ENCODE measurements around the gene IKZF4. TPM values are rescaled to one million over a fixed set of nuclear protein-coding genes. Genes with fewer than 3 reads are reported as not detected.

IKZF4 gene
- total RNA-seq, 1 donor from 2014 or later = 6.9 TPM

DNA sequence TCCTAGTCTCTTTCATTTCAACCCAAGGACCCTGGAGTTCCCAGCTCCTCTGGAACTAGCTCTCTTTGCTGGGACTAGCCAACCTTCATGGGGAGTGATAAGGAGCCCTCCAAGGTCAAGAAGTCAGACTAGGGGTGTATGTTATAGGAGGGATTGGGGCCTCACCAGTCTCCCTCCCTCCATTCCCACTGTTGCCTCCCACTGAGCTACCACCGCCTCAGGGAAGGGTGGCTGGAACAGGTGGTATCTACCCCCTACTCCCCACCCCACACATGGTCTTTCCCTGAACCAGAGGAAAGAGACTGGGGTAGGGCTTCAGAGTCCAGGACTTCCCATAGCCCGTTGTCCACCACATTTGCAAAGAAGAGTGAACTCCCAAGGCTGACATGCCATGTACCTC, 61.5 kb downstream of the IKZF4 start:
- Histone ChIP-seq H3K9ac (ENCODE audit: low read length) (no peak overlapping the region), H2AFZ (ENCODE audit: low read depth, low read length) (no peak overlapping the region), H3K4me3 (ENCODE audit: insufficient read depth, low read depth, low read length) (no peak overlapping the region), H3K36me3 (ENCODE audit: insufficient read depth, low read length) (no peaks in the 10 kb centered on the region), H3K4me1 (ENCODE audit: insufficient read depth, low read length) (peaks cover 6% of the 10 kb centered on the region), H3K9me3 (ENCODE audit: insufficient read depth, low read depth, low read length) (no peaks in the 10 kb centered on the region), H3K79me2 (ENCODE audit: insufficient read depth, low read length) (no peaks in the 10 kb centered on the region), H3K27me3 (ENCODE audit: insufficient read depth, low read length) (peaks cover 26% of the 10 kb centered on the region), H3K27ac (ENCODE audit: low read depth, low read length) (no peak overlapping the region), H4K20me1 (ENCODE audit: insufficient read depth, low read length) (no peaks in the 10 kb centered on the region), H3K4me2 (ENCODE audit: low read length) (no peak overlapping the region)
- no peak for TF ChIP-seq EZH2 (IDR thresholded peaks at IDR 0.05; ENCODE audit: insufficient read depth, low read length)
- TF ChIP-seq, protein P1, sequence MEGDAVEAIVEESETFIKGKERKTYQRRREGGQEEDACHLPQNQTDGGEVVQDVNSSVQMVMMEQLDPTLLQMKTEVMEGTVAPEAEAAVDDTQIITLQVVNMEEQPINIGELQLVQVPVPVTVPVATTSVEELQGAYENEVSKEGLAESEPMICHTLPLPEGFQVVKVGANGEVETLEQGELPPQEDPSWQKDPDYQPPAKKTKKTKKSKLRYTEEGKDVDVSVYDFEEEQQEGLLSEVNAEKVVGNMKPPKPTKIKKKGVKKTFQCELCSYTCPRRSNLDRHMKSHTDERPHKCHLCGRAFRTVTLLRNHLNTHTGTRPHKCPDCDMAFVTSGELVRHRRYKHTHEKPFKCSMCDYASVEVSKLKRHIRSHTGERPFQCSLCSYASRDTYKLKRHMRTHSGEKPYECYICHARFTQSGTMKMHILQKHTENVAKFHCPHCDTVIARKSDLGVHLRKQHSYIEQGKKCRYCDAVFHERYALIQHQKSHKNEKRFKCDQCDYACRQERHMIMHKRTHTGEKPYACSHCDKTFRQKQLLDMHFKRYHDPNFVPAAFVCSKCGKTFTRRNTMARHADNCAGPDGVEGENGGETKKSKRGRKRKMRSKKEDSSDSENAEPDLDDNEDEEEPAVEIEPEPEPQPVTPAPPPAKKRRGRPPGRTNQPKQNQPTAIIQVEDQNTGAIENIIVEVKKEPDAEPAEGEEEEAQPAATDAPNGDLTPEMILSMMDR (IDR thresholded peaks at IDR 0.05; ENCODE audit: insufficient read depth, low read depth, low read length) = no peak
- Mint-ChIP-seq H3K27ac (ENCODE audit: unreplicated experiment) (no peak overlapping the region), H3K9me3 (ENCODE audit: unreplicated experiment) (no peaks in the 10 kb centered on the region), H3K4me1 (ENCODE audit: low read depth, unreplicated experiment) (no peaks in the 10 kb centered on the region), H3K36me3 (ENCODE audit: low read depth, unreplicated experiment) (peaks cover 2% of the 10 kb centered on the region), H3K27me3 (ENCODE audit: low read depth, unreplicated experiment) (peaks cover 6% of the 10 kb centered on the region), H3K4me3 (ENCODE audit: unreplicated experiment) (no peak overlapping the region)
- FAIRE-seq (no peak), DNase-seq (ENCODE audit: low read depth) (no peak)

DNA sequence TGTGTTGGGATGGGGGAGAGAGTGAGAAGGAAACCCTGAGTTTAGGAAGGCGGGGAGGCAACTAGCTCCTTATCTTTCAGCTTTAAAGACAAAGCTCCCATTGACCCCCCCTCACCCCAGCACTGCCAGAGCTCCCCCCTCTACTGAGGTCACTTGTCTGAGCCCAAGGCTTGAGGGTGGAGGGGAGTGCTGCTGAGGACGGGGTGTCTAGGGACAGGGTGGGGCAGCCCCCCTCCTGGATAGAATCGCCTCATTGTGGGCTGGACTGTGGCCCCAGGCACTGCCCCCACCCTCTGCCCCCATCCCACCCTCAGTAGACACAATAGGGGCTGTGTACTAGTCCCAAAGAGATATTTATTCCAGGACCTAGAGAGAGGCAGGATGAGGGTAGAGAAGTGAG, 62.1 kb downstream of the IKZF4 start:
- Histone ChIP-seq H3K27me3 (ENCODE audit: insufficient read depth, low read length) (peaks cover 26% of the 10 kb centered on the region), H3K4me3 (ENCODE audit: insufficient read depth, low read depth, low read length) (no peak overlapping the region), H3K4me1 (ENCODE audit: insufficient read depth, low read length) (peaks cover 6% of the 10 kb centered on the region), H3K4me2 (ENCODE audit: low read length) (no peak overlapping the region), H3K9ac (ENCODE audit: low read length) (no peak overlapping the region), H3K79me2 (ENCODE audit: insufficient read depth, low read length) (no peaks in the 10 kb centered on the region), H3K36me3 (ENCODE audit: insufficient read depth, low read length) (no peaks in the 10 kb centered on the region), H4K20me1 (ENCODE audit: insufficient read depth, low read length) (no peaks in the 10 kb centered on the region), H3K9me3 (ENCODE audit: insufficient read depth, low read depth, low read length) (no peaks in the 10 kb centered on the region), H3K27ac (ENCODE audit: low read depth, low read length) (no peak overlapping the region), H2AFZ (ENCODE audit: low read depth, low read length) (no peak overlapping the region)
- DNase-seq (ENCODE audit: low read depth) (no peak), FAIRE-seq (no peak)
- Mint-ChIP-seq H3K9me3 (ENCODE audit: unreplicated experiment) (no peaks in the 10 kb centered on the region), H3K4me3 (ENCODE audit: unreplicated experiment) (no peak overlapping the region), H3K27ac (ENCODE audit: unreplicated experiment) (no peak overlapping the region), H3K36me3 (ENCODE audit: low read depth, unreplicated experiment) (peaks cover 2% of the 10 kb centered on the region), H3K27me3 (ENCODE audit: low read depth, unreplicated experiment) (peaks cover 6% of the 10 kb centered on the region), H3K4me1 (ENCODE audit: low read depth, unreplicated experiment) (no peaks in the 10 kb centered on the region)
- no peak for TF ChIP-seq EZH2 (IDR thresholded peaks at IDR 0.05; ENCODE audit: insufficient read depth, low read length)
- TF ChIP-seq, protein P1 (IDR thresholded peaks at IDR 0.05; ENCODE audit: insufficient read depth, low read depth, low read length) = no peak

DNA sequence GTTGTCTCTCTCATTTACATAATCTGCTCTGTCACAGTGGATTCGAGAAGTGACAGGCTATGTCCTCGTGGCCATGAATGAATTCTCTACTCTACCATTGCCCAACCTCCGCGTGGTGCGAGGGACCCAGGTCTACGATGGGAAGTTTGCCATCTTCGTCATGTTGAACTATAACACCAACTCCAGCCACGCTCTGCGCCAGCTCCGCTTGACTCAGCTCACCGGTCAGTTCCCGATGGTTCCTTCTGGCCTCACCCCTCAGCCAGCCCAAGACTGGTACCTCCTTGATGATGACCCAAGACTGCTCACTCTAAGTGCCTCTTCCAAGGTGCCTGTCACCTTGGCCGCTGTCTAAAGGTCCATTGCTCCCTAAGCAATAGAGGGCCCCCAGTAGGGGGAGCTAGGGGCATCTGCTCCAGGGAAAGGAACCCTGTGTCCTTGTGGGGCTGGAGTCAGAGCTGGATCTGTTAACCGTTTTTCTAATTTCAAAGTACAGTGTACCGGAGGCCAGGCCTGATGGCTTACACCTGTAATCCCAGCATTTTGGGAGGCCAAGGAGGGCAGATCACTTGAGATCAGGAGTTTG, 64.2 kb downstream of the IKZF4 start:
- Histone ChIP-seq H4K20me1 (ENCODE audit: insufficient read depth, low read length) (no peaks in the 10 kb centered on the region), H3K9ac (ENCODE audit: low read length) (no peak overlapping the region), H3K27ac (ENCODE audit: low read depth, low read length) (no peak overlapping the region), H3K79me2 (ENCODE audit: insufficient read depth, low read length) (no peaks in the 10 kb centered on the region), H3K36me3 (ENCODE audit: insufficient read depth, low read length) (no peaks in the 10 kb centered on the region), H3K4me1 (ENCODE audit: insufficient read depth, low read length) (peaks cover 4% of the 10 kb centered on the region), H3K4me2 (ENCODE audit: low read length) (no peak overlapping the region), H2AFZ (ENCODE audit: low read depth, low read length) (no peak overlapping the region), H3K4me3 (ENCODE audit: insufficient read depth, low read depth, low read length) (no peak overlapping the region), H3K9me3 (ENCODE audit: insufficient read depth, low read depth, low read length) (no peaks in the 10 kb centered on the region), H3K27me3 (ENCODE audit: insufficient read depth, low read length) (peaks cover 26% of the 10 kb centered on the region)
- H3K4me3 Mint-ChIP-seq (ENCODE audit: unreplicated experiment) = no peak overlapping the region
- no peak for TF ChIP-seq EZH2 (IDR thresholded peaks at IDR 0.05; ENCODE audit: insufficient read depth, low read length)
- TF ChIP-seq, protein P1 (IDR thresholded peaks at IDR 0.05; ENCODE audit: insufficient read depth, low read depth, low read length) = peak; percentile 24
- FAIRE-seq (no peak), DNase-seq (ENCODE audit: low read depth) (no peak)
- H3K36me3 Mint-ChIP-seq (ENCODE audit: low read depth, unreplicated experiment) = peaks cover 2% of the 10 kb centered on the region
- H3K9me3 Mint-ChIP-seq (ENCODE audit: unreplicated experiment) = no peaks in the 10 kb centered on the region
- no peak overlapping the region for H3K27ac Mint-ChIP-seq (ENCODE audit: unreplicated experiment)
- H3K4me1 Mint-ChIP-seq (ENCODE audit: low read depth, unreplicated experiment) = no peaks in the 10 kb centered on the region
- peaks cover 6% of the 10 kb centered on the region for H3K27me3 Mint-ChIP-seq (ENCODE audit: low read depth, unreplicated experiment)

All from astrocyte (in vitro differentiated cells and primary cell).